GM10847 (cell line): ENCODE measurements around the gene GM2A.

Source experiments
- POLR2A ChIP-seq: IDR thresholded peaks from 2 replicates; pipeline ENCODE4 v1.6.1; 2011; ENCODE audit not compliant: insufficient read length; ENCODE audit errors: extremely low read depth

Gene GM2A

DNA sequence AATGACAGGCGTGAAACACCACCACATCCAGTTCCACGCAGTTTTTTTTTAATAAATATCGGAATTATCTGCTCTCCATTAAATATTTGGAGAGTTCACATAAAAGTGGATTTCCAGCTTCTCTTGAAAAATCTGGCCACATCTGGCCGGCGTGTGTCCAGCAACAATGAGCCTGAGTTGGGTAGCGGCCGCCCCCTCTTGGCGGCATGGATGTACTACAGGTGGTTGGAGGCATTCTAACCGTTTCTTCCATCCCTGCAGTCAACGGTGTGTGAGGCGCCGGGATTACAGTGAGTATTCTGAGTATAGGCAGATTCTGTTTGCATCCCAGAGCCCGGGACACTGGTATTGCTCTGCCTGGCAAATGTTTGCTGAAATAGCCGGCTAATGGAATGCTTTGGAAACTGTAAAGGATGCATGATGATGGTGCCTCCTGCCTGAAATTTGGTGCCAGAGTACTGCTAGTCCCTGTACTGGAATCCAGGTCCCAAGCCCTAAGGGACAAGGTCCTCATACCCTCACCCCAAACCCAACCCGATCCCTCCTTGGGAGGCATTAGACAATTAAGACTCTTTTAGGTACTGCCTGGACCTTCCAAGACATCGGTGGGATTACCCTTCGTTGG lies 13.6 kb upstream of the GM2A start:
- TF ChIP-seq POLR2A: no peak

DNA sequence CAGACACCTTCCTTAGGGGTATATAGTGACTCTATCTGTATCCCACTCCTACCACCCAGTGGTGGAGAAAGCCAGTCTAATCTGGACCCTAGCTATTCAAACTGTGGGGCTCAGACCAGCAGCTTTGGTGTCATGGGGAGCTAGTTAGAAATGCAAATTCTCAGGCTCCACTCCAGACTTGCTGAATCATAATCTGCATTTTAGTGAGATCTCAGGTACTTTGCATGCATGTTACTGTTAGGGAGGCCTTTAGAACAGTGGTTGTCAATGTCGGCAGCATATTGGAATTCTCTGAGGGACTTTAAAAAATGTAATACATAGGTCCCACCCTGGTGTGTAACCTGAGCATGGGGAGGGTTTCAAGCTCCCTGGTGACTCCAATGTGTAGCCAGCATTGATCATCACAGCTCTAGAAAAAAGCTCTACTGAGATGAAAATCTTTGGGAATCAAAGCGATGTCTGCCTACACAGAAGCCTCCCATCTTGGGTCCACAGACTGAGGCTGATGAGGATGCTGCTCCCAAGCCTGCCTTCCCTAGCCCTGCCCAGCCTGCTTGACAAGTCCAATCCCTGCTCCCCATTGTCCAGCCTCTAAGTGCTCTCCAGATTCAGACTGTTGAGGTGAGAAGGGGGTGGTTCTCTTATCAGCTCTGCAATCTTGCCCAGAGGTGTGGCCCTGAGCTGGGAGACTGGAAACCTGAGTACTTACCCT lies 11.9 kb upstream of the GM2A start:
- no peak for TF ChIP-seq POLR2A

- no peak for TF ChIP-seq POLR2A
Measured at GRCh38 chr5:151243127-151243526, 9.9 kb upstream of the GM2A start.

GRCh38 chr5:151243564-151243963 lies 9.4 kb upstream of the GM2A start:
- no peak for TF ChIP-seq POLR2A

DNA sequence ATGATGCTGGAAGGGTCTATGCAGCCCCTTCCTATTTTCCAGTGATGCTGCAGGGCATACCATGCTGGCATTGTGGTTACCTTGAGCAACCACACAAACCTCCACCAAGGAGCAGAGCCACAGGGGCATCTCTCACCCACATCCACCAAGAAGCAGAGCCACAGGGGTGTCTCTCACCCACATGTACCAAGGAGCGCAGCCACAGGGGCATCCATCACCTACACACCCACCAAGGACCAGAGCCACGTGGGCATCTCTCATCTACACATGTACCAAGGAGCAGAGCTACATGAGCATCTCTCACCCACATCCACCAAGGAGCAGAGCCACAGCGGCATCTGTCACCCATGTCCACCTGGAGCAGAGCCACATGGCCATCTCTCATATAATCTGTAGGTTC lies 8.8 kb upstream of the GM2A start:
- TF ChIP-seq POLR2A: no peak

DNA sequence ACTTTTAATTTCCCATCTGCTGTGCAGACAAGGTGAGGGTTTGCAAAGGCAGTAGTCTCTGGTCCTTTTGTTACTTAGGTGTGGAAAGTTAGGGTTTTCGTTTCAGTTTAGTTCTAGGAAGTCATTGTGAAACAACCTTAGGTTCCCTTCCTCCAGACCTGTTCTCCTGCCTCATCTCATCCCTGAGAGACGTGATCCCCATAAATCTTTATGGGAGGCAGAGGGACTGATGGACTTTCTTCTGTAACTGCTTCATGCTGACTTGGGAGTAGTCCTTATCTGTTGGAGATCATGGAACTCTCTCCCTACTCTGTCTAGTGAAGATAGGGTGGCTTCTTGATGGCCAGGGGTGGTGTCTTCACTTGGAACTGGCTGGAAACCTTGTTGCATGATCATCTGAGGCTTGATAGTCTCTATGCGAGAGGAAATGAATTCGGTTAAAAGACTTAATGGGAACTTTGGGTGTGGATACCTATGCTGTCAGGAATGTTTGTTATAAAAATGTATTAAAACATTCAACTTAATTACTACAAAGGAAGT lies 7.2 kb upstream of the GM2A start:
- no peak for TF ChIP-seq POLR2A

DNA sequence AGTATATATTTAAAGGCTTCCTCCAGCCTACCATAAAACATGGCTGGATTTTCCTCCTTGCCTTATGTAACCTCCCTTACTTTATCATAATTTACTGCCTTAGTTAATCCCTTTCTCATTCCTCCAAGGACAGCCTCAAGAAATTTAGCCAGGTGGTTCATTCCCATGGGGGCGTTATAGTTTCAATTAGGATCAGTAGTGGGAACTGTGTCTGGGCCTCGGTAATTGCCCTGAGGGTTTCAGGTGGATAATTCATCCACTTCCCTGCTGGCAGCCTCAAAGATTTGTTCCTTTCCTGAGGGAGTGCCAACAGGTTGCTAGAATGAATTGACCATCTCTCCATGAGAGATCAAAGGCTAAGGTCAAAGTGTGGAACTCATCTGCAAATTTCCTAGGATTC lies 4.3 kb upstream of the GM2A start:
- TF ChIP-seq POLR2A: no peak

DNA sequence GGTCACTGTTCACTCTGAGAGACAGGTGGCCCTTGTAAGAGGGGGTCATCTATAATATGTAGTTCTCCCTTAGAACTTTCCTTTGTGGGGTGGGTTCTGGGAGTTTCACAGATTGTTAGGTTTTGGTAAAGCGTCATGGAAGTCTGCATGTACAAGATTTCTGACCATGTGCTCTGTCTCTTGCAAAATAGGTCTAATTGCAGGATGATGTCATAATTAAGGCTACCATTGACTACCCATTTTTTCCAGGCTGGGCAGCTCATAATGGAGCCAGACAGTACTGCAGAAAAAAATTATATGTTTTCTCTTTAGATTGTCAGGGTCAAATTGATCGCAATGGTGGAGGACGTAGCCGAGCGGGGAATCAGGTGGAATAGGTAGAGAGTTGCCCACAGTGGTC lies 3.7 kb upstream of the GM2A start:
- no peak for TF ChIP-seq POLR2A

DNA sequence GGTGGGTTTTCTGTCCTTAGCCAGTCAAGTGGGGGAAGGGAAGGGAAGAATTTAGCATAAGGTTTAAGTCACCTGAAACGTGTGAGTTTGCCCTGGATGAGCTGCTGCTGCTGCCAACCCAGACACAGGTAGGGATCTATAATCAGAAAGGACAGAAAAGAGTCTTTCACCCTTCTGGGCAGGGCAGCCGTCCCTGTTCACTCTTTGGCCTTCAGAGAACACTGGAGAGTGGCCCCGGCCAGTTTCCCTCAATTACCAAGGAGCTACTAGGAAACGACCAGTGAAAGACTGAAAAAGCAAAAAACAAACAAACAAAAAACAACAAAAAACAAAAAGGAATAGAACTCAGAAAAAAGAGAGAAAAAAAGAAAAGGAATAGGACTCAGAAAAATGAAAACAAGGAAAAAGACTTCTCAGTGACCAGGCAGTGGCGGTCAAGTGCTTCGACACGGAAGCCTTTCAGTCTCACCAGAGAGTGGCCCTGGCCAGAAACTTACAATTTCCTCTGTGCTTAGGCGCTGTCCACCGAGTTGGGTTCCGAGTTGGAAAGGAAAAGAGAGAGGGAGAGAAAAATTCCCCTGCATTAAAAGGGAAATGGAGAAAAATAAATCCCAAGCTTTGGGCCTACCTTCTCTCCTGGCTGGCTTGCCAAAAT lies 2.5 kb upstream of the GM2A start:
- no peak for TF ChIP-seq POLR2A

DNA sequence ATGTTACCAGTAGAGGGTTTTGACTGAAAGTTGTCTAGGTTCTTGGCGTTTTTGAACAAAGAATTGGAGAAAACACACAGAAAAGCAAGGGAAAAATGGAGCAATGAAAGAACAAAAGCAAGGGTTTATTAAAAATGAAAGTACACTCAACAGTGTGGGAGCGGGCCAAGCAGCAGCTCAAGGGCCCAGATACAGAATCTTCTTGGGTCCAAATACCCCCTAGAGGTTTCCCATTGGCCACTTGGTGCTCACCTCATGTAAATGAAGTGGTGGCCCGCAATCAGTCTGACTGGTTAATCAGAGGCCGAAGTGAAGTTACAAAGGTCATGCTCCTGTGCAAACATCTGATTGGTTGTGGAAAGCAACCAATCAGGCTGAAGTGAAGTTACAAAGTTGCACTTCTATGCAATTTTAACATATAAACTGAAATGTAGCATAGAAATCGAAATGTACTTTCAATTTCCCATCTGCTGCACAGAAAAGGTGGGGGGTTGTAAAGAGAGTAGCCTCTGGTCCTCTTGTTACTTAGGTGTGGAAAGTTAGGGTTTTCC lies 1.9 kb upstream of the GM2A start:
- no peak for TF ChIP-seq POLR2A

DNA sequence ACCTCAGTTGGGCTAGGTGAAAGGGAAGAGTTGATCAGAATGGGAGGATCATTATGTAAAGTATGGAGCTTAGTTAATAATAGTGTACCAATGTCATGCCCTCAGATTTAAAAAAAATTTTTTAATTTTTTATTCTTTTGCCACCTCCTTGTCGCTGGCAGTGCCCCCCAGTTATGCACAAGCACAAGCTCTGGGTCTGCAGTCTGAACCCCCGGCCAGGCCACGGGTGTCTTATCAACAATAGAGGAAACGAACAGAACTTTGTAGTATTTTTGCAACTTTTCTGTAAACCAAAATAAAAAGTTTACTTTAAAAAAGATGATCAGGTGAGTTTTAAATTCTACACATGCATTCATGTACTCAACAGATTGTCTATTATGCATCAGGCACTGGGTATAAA lies 1.4 kb upstream of the GM2A start:
- TF ChIP-seq POLR2A: no peak

DNA sequence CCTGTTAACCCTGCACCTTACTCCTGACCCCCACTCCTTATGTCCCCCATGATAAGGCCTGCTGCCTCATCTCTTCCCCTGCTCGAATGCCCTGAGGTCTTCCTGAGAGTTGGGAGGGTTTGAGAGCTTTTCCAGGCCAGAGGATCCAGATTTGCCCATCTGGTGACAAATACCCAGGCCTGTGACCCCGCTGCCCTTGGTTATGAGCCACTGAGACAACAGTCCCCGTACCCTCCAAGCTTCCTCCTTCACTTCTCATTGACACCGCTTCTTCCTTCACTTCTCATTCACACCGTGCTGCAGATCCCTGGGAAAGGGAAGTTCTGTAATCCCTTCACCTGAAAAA lies 593 bp downstream of the GM2A start:
- TF ChIP-seq POLR2A: no peak

DNA sequence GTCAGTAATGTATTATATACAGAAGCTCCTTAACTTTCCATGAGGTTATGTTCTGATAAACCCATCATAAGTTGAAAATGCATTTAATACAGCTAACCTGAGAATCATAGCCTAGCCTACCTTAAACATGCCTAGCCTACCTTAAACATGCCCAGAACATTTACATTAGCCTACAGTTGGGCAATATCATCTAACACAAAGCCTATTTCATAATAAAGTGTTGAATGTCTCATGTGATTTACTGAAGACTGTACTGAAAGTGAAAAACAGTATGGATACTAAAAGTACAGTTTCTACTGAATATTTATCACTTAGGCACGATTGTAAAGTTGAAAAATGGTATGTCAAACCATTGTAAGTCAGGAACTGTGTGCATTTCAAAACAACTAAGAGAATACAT lies 1.6 kb downstream of the GM2A start:
- TF ChIP-seq POLR2A: no peak

GRCh38 chr5:151255621-151256286 lies 2.8 kb downstream of the GM2A start:
- no peak for TF ChIP-seq POLR2A

GRCh38 chr5:151257731-151258181 lies 4.8 kb downstream of the GM2A start:
- no peak for TF ChIP-seq POLR2A
